Epithelial cell of esophagus (primary cell): ENCODE data around the gene PPIL1.
"Not testable (repeated sequence)": the region's sequence is repeated elsewhere in the genome, so short reads cannot be mapped to it uniquely, and the experiment has no call there.

Experiments used
- DNase-seq: peaks from one replicate; pipeline ENCODE4 v3.0.0; 2010; ENCODE audit warnings: low read depth
- H3K4me3 ChIP-seq: 2 replicates; pipeline ENCODE4 v1.5.1; 2011; ENCODE audit warnings: mild to moderate bottlenecking, low read length, control low read depth
- CTCF ChIP-seq: IDR thresholded peaks from 2 replicates; pipeline ENCODE4 v1.5.1; 2011; ENCODE audit warnings: low read depth, mild to moderate bottlenecking, low read length, control low read depth, inconsistent platforms; ENCODE audit not compliant: insufficient read depth; ENCODE audit errors: missing control alignments

PPIL1 gene

GRCh38 chr6:36814249-36814648 lies 60.4 kb downstream of the PPIL1 start:
- no peak overlapping the region for H3K4me3 ChIP-seq
- no peak for DNase-seq
- TF ChIP-seq CTCF = no peak

- H3K4me3 ChIP-seq = no peak overlapping the region
- no peak for TF ChIP-seq CTCF
- DNase-seq = no peak
These were observed 61.1 kb downstream of the PPIL1 start for GRCh38 chr6:36813526-36813925.

- not testable (repeated sequence) for H3K4me3 ChIP-seq, DNase-seq
These were observed 61.6 kb downstream of the PPIL1 start for GRCh38 chr6:36813047-36813446.

- H3K4me3 ChIP-seq = no peak overlapping the region
- no peak for TF ChIP-seq CTCF
- DNase-seq = peak; percentile 11
These were observed 64.4 kb downstream of the PPIL1 start for GRCh38 chr6:36809941-36810803.

GRCh38 chr6:36809156-36809555 lies 65.4 kb downstream of the PPIL1 start:
- no peak for DNase-seq
- no peak overlapping the region for H3K4me3 ChIP-seq
- TF ChIP-seq CTCF = no peak

GRCh38 chr6:36808634-36809033 lies 66.0 kb downstream of the PPIL1 start:
- no peak for TF ChIP-seq CTCF
- DNase-seq = no peak
- H3K4me3 ChIP-seq = no peak overlapping the region

- TF ChIP-seq CTCF = no peak
- no peak overlapping the region for H3K4me3 ChIP-seq
- DNase-seq = no peak
These were observed 66.9 kb downstream of the PPIL1 start for GRCh38 chr6:36807750-36808149.
